Keratinocyte (primary cell): Measurements from ENCODE around the gene CREG2.

Experiments used
- EZH2 ChIP-seq: IDR thresholded peaks from one replicate; pipeline ENCODE4 v1.6.1; 2012; ENCODE audit warnings: inconsistent platforms, mild to moderate bottlenecking, low read length, moderate library complexity
- TF ChIP-seq, protein P1 (sequence below), 3 experiments: IDR thresholded peaks in 1 of 3; conservative IDR thresholded peaks in 1 of 3; optimal IDR thresholded peaks in 1 of 3; 2 replicates in 2 of 3; 3 replicates in 1 of 3; pipeline versions ENCODE3 to v1.5.1; 2011; ENCODE audit warnings: low read length in 3 of 3, mild to moderate bottlenecking in 3 of 3, moderate library complexity in 2 of 3, control low read depth in 1 of 3, inconsistent platforms in 1 of 3; ENCODE audit not compliant: insufficient read depth in 2 of 3; ENCODE audit errors: extremely low read depth in 1 of 3

DNA sequence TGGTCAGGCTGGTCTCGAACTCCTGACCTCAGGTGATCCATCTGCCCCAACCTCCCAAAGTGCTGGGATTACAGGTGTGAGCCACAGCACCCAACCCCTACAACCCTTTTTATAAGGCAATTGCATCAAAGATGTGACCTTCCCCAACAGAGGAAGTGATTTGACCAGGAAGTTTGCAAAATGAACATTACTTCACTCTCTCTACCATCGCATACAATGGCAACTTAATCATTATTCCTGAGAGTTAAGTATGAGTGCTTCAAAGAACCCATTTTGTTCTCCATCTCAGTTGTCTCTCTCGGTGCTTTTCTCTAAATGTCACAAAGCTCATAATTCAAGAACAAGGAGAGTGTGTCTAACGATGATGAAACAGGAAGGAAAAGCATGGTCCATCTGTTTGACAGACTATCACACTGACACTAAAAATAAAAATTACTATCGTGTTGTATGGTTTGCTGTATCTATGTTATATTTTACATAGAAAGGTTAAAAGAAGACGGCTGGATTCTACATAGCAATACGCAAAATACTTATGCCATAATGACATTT is 18.1 kb upstream of the CREG2 start:
- TF ChIP-seq, protein P1, sequence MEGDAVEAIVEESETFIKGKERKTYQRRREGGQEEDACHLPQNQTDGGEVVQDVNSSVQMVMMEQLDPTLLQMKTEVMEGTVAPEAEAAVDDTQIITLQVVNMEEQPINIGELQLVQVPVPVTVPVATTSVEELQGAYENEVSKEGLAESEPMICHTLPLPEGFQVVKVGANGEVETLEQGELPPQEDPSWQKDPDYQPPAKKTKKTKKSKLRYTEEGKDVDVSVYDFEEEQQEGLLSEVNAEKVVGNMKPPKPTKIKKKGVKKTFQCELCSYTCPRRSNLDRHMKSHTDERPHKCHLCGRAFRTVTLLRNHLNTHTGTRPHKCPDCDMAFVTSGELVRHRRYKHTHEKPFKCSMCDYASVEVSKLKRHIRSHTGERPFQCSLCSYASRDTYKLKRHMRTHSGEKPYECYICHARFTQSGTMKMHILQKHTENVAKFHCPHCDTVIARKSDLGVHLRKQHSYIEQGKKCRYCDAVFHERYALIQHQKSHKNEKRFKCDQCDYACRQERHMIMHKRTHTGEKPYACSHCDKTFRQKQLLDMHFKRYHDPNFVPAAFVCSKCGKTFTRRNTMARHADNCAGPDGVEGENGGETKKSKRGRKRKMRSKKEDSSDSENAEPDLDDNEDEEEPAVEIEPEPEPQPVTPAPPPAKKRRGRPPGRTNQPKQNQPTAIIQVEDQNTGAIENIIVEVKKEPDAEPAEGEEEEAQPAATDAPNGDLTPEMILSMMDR (optimal IDR thresholded peaks at IDR 0.05 in 1 of 3, IDR thresholded peaks at IDR 0.05 in 1 of 3, conservative IDR thresholded peaks at IDR 0.05 in 1 of 3; ENCODE audit: extremely low read depth in 1 of 3, insufficient read depth in 2 of 3, low read length in 3 of 3) = no peak
- TF ChIP-seq EZH2 = no peak
